Effector memory CD8-positive, alpha-beta T cell (primary cell): ENCODE results near the gene ZDHHC8.
A peak's percentile ranks its signal among the peaks of the same experiment; 100 is the strongest.

ENCODE experiments used
- ATAC-seq: fragments of 150-1000 bp; cut with Tn5 transposase; replicated peaks from 2 replicates; pipeline ENCODE4 v1.10.0; 2021; ENCODE audit warnings: mild to moderate bottlenecking, moderate library complexity
- DNase-seq, 3 experiments: peaks; one replicate each; pipeline ENCODE4 v3.0.0; 2021
- H3K27ac Mint-ChIP-seq, 2 donors: one replicate each; pipeline ENCODE4 v1.8.0; 2022; ENCODE audit warnings: mild to moderate bottlenecking in 2 of 2, mixed read lengths in 2 of 2, moderate library complexity in 2 of 2
- H3K27me3 Mint-ChIP-seq, 2 donors: one replicate each; pipeline ENCODE4 v1.8.0; 2022; ENCODE audit warnings: mixed read lengths in 2 of 2
- H3K36me3 Mint-ChIP-seq: one replicate; pipeline ENCODE4 v1.8.0; 2022; ENCODE audit warnings: mild to moderate bottlenecking, moderate library complexity, mixed read lengths; ENCODE audit not compliant: insufficient read depth
- H3K4me1 Mint-ChIP-seq, 2 donors: one replicate each; pipeline ENCODE4 v1.8.0; 2022; ENCODE audit warnings: low read depth in 2 of 2, mixed read lengths in 2 of 2
- H3K4me3 Mint-ChIP-seq, 2 donors: one replicate each; pipeline ENCODE4 v1.8.0; 2022; ENCODE audit warnings: mild to moderate bottlenecking in 2 of 2, mixed read lengths in 2 of 2, moderate library complexity in 2 of 2
- H3K9me3 Mint-ChIP-seq, 2 donors: one replicate each; pipeline ENCODE4 v1.8.0; 2022; ENCODE audit warnings: mixed read lengths in 2 of 2

The ZDHHC8 gene

DNA sequence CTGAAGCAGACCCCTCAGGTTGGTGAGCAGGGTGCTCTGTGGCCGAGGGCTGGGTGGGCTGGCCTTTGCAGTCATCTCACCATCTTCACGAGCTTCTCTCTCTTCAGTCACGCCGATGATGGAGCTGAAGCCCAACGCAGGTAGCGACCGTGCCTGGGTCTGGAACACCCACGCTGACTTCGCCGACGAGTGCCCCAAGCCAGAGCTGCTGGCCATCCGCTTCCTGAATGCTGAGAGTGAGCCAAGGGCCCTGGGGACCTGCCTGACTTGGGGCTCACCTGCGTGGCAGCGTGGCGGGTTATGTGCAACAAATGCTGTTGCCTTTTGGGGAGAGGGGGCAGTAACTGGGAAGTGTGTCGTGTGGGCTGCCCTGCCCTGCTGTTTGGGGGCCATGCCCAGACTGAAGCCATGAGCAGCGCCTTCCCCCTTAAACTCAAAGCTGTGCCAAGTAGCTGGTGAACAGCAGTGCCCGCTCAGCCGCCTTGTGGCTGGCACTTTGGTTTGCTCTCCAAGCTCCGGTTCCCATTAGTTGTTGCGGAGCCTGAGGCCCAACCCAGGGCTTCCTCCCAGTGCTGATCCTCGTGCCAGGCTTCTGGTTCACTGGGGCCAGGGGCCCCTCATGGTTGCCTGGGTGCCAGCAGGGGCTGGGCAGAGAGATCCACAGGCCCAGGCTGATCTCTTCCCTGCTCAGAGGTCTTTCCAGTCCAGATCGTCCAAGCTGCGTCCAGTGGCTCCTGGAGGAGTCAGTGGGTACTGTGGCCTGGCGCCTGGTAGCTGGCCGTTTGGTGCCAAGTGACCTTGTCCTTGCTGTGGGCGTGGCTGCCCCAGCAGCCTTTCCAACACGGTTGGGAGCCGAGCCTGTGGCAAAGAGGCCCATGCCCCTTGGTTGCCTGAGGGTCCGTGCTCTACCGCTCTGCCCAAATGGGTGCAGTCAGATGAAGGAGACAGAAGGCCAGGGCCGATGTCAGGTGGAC, 6.1 kb upstream of the ZDHHC8 start:
- Mint-ChIP-seq H3K4me1 (peaks cover 17 to 35% of the 10 kb centered on the region in 2 donors), H3K4me3 (no peak overlapping the region), H3K36me3 (peaks cover 52% of the 10 kb centered on the region), H3K27me3 (no peaks in the 10 kb centered on the region), H3K27ac (no peak overlapping the region), H3K9me3 (peaks cover 0 to 2% of the 10 kb centered on the region in 2 donors)
- ATAC-seq = no peak
- no peak for DNase-seq

DNA sequence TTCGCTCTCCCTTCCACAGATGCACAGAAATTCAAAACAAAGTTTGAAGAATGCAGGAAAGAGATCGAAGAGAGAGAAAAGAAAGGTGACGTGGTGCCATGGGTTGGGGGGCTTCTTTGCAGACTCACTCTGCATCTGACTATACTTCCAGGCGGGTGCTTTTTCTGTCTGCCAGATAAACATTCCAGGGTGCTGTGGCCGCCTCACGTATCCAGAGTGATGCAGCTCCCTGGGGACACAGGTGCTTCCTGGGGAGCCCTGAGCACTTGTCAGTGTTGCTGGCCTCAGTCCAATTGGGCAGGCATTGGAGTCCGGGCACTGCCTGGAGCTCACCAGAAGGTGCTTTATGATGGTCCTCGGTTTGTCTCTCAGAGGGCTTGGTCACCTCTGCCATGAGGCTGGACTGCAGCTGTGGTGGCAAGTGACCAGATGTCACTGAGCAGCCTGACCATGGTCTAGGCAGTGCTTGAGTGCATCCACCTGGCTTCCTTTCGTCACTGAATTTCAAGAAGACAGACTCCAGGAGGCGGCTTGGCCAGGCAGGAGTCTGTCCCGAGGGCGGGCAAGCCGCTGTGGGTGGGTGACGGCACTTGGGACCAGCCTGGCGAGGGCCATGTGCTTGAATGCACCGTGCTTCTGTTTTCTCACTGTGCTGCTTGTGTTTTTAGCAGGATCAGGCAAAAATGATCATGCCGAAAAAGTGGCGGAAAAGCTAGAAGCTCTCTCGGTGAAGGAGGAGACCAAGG, 5.1 kb upstream of the ZDHHC8 start:
- peaks cover 17 to 34% of the 10 kb centered on the region in 2 donors for H3K4me1 Mint-ChIP-seq
- peaks cover 54% of the 10 kb centered on the region for H3K36me3 Mint-ChIP-seq
- no peak overlapping the region for H3K4me3 Mint-ChIP-seq
- H3K27ac Mint-ChIP-seq = no peak overlapping the region
- H3K27me3 Mint-ChIP-seq = no peaks in the 10 kb centered on the region
- DNase-seq = no peak
- H3K9me3 Mint-ChIP-seq = peaks cover 0 to 2% of the 10 kb centered on the region in 2 donors
- ATAC-seq = no peak

DNA sequence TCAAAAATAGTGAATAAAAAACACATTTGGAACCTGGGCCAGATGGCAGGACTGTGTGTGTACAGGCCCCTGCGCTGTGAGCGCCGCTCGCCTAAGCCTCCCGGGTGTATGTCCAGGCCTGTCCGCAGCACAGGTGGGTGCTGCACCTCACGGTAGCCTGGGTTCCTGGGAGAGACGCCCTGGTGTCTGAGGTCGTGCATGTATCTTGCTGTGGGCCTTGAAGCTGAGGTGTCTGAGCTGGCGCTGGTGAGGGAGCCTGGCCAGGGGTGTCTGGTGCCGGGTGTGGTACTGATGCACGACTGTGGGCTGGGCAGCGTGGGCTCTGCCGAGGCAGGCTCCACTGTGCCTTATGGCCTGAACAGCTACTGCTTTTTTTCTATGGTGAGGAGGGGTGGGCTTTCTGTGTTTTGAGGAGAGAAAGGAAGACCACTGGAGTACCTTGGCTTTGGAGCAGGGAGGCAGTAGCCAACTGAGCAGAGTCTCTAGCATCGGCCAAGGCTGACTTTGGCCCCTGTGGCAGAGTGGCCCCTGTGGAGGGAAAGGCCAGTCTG, 4.2 kb upstream of the ZDHHC8 start:
- ATAC-seq (no peak), DNase-seq (no peak)
- H3K4me1 Mint-ChIP-seq = peaks cover 17 to 25% of the 10 kb centered on the region in 2 donors
- H3K36me3 Mint-ChIP-seq = peaks cover 45% of the 10 kb centered on the region
- no peak overlapping the region for H3K27ac Mint-ChIP-seq
- H3K27me3 Mint-ChIP-seq = no peaks in the 10 kb centered on the region
- peak overlapping the region in 1 of 2 donors; percentile 8 for H3K4me3 Mint-ChIP-seq
- peaks cover 0 to 2% of the 10 kb centered on the region in 2 donors for H3K9me3 Mint-ChIP-seq

DNA sequence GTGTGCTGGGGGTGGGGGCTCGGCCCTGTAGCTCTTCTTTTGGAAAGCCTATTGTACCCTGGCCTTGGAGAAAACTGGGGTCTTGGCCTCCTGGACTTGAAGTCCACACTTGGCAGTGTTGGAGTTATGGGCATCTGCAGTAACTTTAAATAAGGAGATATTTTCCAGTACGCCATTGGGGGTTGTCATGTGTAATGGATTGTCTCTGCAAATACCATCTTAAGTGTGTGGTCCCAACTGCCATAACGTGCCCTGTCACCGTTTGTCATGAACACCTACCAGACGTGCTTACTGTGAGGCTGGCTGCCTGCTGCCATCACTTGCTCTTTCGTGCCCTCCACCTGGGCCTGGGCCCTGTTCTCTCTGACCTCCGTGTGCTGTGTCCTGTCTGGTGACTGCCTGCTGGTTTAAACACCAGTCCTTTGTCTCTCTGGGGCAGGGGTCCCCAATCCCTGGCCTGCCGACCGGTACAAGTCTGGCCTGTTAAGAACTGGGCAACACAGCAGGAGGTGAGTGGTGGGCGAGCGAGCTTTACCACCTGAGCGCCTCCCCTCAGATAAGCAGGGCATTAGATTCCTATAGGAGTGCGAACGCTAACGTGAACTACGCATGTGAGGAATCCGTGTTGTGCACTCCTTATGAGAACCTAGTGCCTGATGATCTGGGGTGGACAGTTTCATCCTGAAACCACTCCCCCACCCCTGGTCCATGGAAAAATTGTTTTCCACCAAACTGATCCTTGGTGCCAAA, 3.6 kb upstream of the ZDHHC8 start:
- H3K4me3 Mint-ChIP-seq = peak overlapping the region in 1 of 2 donors; percentile 8
- H3K27ac Mint-ChIP-seq = peak overlapping the region in 1 of 2 donors; percentile 78
- no peaks in the 10 kb centered on the region for H3K27me3 Mint-ChIP-seq
- DNase-seq = no peak
- H3K4me1 Mint-ChIP-seq = peaks cover 14 to 27% of the 10 kb centered on the region in 2 donors
- no peak for ATAC-seq
- peaks cover 38% of the 10 kb centered on the region for H3K36me3 Mint-ChIP-seq
- H3K9me3 Mint-ChIP-seq = peaks cover 0 to 2% of the 10 kb centered on the region in 2 donors

DNA sequence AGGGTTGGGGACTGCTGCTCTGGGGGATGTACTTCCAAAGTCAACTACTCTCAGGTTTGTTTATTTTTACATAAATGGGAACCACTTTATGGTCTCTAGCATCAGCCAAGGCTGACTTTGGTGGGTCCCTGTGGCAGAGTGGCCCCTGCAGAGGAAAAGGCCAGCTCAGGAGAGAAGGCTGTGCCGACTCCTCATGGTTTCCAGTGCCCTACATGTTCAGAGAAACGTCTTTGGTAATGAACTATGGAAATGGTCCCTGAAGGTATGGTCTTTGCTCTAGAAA, 3.0 kb upstream of the ZDHHC8 start:
- no peak overlapping the region for H3K4me3 Mint-ChIP-seq
- H3K36me3 Mint-ChIP-seq = peaks cover 33% of the 10 kb centered on the region
- peak overlapping the region in 1 of 2 donors; percentile 78 for H3K27ac Mint-ChIP-seq

DNA sequence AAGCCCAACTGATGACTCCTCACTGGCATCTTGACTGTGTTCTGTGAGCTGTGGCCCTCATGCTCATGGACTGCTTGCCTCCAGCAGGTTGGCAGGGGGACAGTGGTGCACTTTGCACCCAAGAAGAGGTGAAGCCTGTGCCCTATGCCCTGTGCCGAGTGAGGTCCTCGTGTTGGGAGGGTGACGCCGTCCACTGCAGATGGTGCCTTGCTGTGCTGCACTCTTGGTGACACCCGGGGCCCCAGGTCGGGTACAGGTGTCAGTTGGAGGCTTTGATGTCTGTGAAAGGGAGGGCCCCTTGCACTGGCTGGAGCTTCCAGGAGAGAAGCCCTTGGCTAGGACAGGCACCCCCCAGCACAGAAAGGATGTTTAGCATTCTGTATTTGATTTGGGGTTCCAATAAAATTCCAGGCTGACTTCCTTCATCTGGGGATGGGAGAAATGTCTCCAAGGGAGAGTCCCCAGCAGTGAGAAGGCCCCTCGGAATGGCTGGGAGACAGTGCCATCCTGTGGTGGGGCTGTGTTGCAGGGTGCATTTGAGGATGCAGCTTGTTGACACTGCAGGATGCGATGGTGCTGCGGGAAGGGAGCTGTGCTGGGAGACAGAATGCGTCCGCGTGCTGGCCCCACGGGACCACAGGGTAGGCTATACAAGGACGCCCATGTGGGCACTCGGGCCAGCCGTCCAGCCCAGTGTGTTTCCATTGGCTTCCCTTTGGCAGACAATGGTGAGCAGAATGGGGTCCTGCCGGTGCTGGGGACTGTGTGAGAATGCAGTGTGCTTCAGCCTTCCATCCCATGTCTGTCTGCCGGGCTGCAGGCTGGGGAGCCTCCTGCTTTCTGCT, 2.5 kb upstream of the ZDHHC8 start:
- ATAC-seq (peak; percentile 18), DNase-seq (peak; percentile 42 to 58 (median 49))
- Mint-ChIP-seq H3K36me3 (peaks cover 28% of the 10 kb centered on the region), H3K27me3 (no peaks in the 10 kb centered on the region), H3K9me3 (no peaks in the 10 kb centered on the region), H3K4me3 (peak overlapping the region; percentile 6 to 68), H3K4me1 (peaks cover 5 to 26% of the 10 kb centered on the region in 2 donors), H3K27ac (peak overlapping the region in 1 of 2 donors; percentile 78)

More for the DNA sequence above, 3.0 kb upstream of the ZDHHC8 start:
- Mint-ChIP-seq H3K4me1 (peaks cover 10 to 28% of the 10 kb centered on the region in 2 donors), H3K27me3 (no peaks in the 10 kb centered on the region), H3K9me3 (no peaks in the 10 kb centered on the region)
- DNase-seq (no peak), ATAC-seq (no peak)

DNA sequence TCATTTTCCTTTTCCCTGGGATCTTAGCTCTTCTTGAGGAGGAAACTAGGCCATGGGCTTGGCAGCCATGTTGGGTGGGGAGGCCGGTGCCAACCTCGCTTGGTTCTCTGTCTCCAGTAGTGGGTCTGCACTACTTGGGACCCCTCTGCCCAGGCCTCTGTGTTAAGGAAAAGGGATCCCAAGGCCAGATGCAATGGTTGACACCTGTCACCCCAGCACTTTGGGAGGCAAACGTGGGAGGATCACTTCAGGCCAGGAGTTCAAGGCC, 1.9 kb upstream of the ZDHHC8 start:
- Mint-ChIP-seq H3K9me3 (no peaks in the 10 kb centered on the region), H3K27ac (peak overlapping the region in 1 of 2 donors; percentile 78), H3K36me3 (peaks cover 26% of the 10 kb centered on the region), H3K4me3 (peak overlapping the region in 1 of 2 donors; percentile 68), H3K4me1 (peaks cover 4 to 31% of the 10 kb centered on the region in 2 donors), H3K27me3 (no peaks in the 10 kb centered on the region)
- no peak for ATAC-seq
- no peak for DNase-seq

DNA sequence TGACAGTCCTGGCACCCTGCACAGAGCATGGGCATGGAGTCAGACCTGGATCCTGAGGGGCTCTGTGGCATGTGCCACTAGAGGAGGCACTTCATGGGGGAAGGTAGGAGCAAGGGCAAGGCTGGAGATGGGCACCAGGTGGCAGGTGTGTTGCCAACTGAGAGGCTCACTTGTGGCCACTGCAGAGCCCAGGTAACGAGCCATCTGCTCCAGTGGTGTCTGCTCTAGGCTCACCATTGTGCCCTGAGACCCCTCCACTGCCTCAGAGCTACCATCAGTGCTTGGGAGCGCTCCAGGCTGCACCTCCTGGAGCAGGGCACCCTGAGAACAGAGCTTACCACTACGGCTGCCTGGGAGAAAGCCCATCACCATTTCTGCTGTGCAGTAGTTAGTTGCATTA, 1.3 kb upstream of the ZDHHC8 start:
- Mint-ChIP-seq H3K9me3 (no peaks in the 10 kb centered on the region), H3K4me3 (peak overlapping the region; percentile 51 to 68), H3K27me3 (no peaks in the 10 kb centered on the region), H3K4me1 (peaks cover 4 to 32% of the 10 kb centered on the region in 2 donors), H3K36me3 (peaks cover 22% of the 10 kb centered on the region), H3K27ac (peak overlapping the region in 1 of 2 donors; percentile 78)
- DNase-seq (peak in 1 of 3 experiments; percentile 16), ATAC-seq (peak; percentile 18)

DNA sequence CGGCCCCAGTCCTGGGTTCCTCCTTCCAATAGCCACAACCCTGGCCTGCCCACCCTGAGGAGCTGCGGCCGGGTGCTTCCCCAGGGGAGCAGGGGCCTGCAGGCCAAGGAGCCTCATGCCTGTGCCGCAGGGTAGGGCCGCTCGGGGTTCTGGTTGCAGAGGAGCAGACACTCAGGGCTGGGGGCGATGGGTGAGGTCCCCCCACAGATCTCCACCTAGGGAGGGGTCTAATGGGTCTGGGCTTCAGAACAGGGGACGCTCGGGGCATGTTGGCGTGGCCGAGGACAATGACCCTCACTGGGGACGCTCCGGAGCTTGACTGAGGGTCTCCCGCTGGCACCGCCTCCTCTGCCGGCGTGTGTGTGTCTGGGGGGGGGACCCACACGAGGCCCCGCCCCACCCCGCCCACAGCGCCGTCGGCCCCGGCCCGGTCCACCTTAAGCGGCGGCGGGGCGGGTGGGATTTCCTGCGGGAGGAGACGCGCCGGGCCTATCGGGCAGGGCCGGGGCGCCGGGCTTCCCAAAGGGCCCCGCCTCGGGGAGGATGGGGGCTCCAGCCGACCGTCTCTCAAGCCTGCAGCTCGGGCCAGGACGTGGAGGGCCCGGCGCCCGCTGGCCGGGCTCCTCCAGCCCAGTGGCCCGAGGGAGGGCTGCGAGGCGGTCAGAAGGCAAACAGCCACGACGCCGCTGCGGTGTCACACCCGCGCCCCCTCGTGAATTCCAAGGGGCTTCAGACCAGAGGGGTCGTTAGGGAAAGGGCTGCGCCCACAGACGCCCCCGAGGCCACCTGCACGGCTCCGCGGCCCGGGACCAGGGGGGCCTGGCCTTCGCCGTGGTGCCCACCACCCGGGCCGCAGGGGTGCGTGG, 640 bp upstream of the ZDHHC8 start:
- H3K27me3 Mint-ChIP-seq = no peaks in the 10 kb centered on the region
- peak; percentile 77 for ATAC-seq
- H3K9me3 Mint-ChIP-seq = no peaks in the 10 kb centered on the region
- peaks cover 4 to 34% of the 10 kb centered on the region in 2 donors for H3K4me1 Mint-ChIP-seq
- DNase-seq = peak; percentile 56 to 67 (median 67)
- H3K27ac Mint-ChIP-seq = peak overlapping the region in 1 of 2 donors; percentile 78
- H3K4me3 Mint-ChIP-seq = peak overlapping the region; percentile 51 to 68
- H3K36me3 Mint-ChIP-seq = peaks cover 16% of the 10 kb centered on the region

DNA sequence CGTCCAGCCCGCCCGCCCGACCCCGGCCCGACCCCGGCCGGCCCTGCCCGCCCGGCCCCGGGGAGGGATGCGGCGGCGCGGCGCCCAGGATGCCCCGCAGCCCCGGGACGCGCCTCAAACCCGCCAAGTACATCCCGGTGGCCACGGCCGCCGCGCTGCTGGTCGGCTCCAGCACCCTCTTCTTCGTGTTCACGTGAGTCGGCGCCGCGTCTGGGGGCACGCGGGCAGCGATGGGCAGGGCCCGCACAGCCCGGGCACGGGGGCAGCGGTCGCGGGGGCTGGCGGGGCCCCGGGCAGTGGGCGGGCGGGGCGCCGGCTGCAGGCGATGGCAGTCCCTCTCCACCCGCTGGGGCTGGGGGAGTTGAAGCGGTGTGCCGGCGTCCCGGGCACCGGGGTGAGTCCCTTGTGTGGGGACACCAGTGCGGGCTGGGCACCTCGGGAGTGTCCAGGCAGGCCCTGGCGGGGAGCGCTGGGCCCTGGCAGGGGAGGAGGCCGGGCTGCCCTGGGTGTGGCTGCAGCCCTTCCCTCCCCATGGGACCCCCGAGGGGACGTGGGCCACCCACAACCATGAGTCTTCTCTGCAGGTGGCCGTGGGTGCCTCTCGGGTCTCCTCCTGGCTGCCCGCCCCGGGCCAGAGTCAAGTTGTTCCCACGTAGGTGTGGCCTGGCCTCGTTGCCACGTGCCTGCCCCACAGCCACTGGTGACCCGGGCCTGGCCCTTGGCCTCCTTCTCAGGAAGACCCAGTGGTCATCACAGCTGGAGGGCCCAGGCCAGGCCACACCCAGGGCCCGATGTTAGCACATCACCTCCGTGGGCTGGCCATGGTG, 468 bp downstream of the ZDHHC8 start:
- DNase-seq = no peak
- H3K9me3 Mint-ChIP-seq = no peaks in the 10 kb centered on the region
- H3K27me3 Mint-ChIP-seq = no peaks in the 10 kb centered on the region
- H3K4me3 Mint-ChIP-seq = peak overlapping the region; percentile 66 to 78
- peak; percentile 14 for ATAC-seq
- H3K4me1 Mint-ChIP-seq = peaks cover 9 to 41% of the 10 kb centered on the region in 2 donors
- peak overlapping the region in 1 of 2 donors; percentile 55 for H3K27ac Mint-ChIP-seq
- peaks cover 10% of the 10 kb centered on the region for H3K36me3 Mint-ChIP-seq

DNA sequence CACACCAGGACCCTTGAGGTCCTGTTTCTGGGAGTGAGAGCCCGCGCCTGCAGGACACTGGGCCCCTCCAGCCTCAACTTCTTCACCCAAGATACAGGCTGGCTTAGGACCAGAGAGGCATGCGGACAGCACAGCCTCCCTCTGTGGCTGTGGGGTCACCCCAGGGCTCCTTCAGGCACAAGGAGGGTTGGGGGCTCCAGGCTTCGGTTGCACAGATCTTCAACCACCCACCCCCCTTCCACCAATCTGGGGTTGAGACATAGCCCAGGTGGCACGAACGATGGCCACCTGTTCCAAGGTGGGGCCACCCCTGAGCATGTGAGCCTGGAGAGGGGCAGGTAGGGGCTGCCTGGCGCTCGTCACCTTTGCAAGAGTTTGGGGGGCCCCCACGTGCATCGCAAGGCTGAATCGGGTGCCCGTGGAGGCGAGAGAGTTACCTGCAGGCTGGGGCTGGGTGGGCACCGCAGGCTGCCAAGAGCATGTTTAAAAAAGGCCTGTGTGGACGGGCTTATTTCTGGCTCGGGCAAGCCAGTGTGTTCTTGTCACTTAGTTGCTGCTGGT, 1.2 kb downstream of the ZDHHC8 start:
- ATAC-seq = no peak
- Mint-ChIP-seq H3K4me1 (peaks cover 13 to 45% of the 10 kb centered on the region in 2 donors), H3K4me3 (peak overlapping the region; percentile 66 to 78)

More for the DNA sequence above, 1.2 kb downstream of the ZDHHC8 start:
- Mint-ChIP-seq H3K27me3 (no peaks in the 10 kb centered on the region), H3K27ac (peak overlapping the region in 1 of 2 donors; percentile 55), H3K36me3 (peaks cover 3% of the 10 kb centered on the region), H3K9me3 (no peaks in the 10 kb centered on the region)
- DNase-seq = no peak
